H1 (cell line): ENCODE results near the gene RPL7L1. TPM values are rescaled to one million over a fixed set of nuclear protein-coding genes. Genes with fewer than 3 reads are reported as not detected.

Experiments used
- CTCF ChIA-PET: fragments of 300-600 bp; sonication (Branson Sonifier 250); formaldehyde crosslinking; loops from one replicate; lab custom pipeline; 2021; ENCODE audit not compliant: partially characterized antibody; lab: Charles Lee
- POLR2A ChIA-PET: fragments of 300-600 bp; sonication (Branson Sonifier 250); formaldehyde crosslinking; loops from one replicate; lab custom pipeline; 2021; ENCODE audit warnings: inconsistent platforms; ENCODE audit not compliant: partially characterized antibody; lab: Charles Lee
- DNase-seq, 2 experiments: peaks; one replicate each; pipeline versions ENCODE4 v3.0.0 to v3.0.0-alpha.2; 2010 to 2022; ENCODE audit warnings: low spot score in 2 of 2, low read depth in 1 of 2, mixed read lengths in 1 of 2
- FAIRE-seq: peaks from 2 replicates; lab custom pipeline; 2011; peaks lifted over from hg19 to GRCh38; lab: Jason Lieb, UNC
- H2AFZ ChIP-seq: 2 replicates; pipeline ENCODE4 v1.8.1; 2012; ENCODE audit warnings: low read length, inconsistent platforms
- H2AK5ac ChIP-seq: 2 replicates; pipeline ENCODE4 v1.6.1; 2013; ENCODE audit warnings: low read depth, low read length
- H2BK120ac ChIP-seq: replicated peaks from 2 replicates; pipeline ENCODE3; 2013; ENCODE audit warnings: low read depth, low read length, inconsistent platforms
- H2BK12ac ChIP-seq: 2 replicates; pipeline ENCODE4 v1.6.1; 2013; ENCODE audit warnings: low read depth, low read length
- H2BK15ac ChIP-seq: 2 replicates; pipeline ENCODE4 v1.6.1; 2013; ENCODE audit warnings: low read length
- H2BK20ac ChIP-seq: 2 replicates; pipeline ENCODE4 v1.6.1; 2013; ENCODE audit warnings: low read length
- H2BK5ac ChIP-seq: 2 replicates; pipeline ENCODE4 v1.6.1; 2013; ENCODE audit warnings: low read depth, low read length
- H3K14ac ChIP-seq: 2 replicates; pipeline ENCODE4 v1.6.1; 2013; ENCODE audit warnings: inconsistent platforms; ENCODE audit not compliant: insufficient read length
- H3K18ac ChIP-seq: 2 replicates; pipeline ENCODE4 v1.6.1; 2013; ENCODE audit warnings: low read length; ENCODE audit errors: extremely low read depth
- H3K23ac ChIP-seq: 2 replicates; pipeline ENCODE4 v1.6.1; 2013; ENCODE audit warnings: inconsistent platforms; ENCODE audit not compliant: insufficient read length
- H3K23me2 ChIP-seq: 2 replicates; pipeline ENCODE4 v1.6.1; 2013; ENCODE audit warnings: low read depth, low read length
- H3K27ac ChIP-seq: 2 replicates; pipeline ENCODE4 v1.6.1; 2011; ENCODE audit warnings: low read depth, low read length, inconsistent platforms
- H3K27me3 ChIP-seq, 4 experiments: replicated peaks in 1 of 4; 1 replicate in 1 of 4; 2 replicates in 3 of 4; pipeline versions ENCODE4 v1.6.1 to v1.8.1; 2011 to 2013; ENCODE audit warnings: low read length in 3 of 4, mild to moderate bottlenecking in 3 of 4, inconsistent platforms in 2 of 4, mixed read lengths in 2 of 4, moderate library complexity in 1 of 4; ENCODE audit not compliant: control insufficient read depth in 3 of 4, insufficient read depth in 3 of 4; ENCODE audit errors: extremely low read depth in 1 of 4
- H3K36me3 ChIP-seq, 4 experiments: 2 replicates each; pipeline versions ENCODE4 v1.6.1 to v1.8.1; 2011 to 2013; ENCODE audit warnings: mild to moderate bottlenecking in 4 of 4, low read length in 3 of 4, moderate library complexity in 2 of 4, control low read depth in 1 of 4, inconsistent platforms in 1 of 4; ENCODE audit not compliant: insufficient read depth in 4 of 4, control insufficient read depth in 2 of 4
- H3K4ac ChIP-seq: replicated peaks from 2 replicates; pipeline ENCODE3; 2013; ENCODE audit warnings: low read length, low read depth, mixed read lengths, inconsistent platforms; ENCODE audit not compliant: insufficient read length
- H3K4me1 ChIP-seq, 4 experiments: replicated peaks in 1 of 4; 1 replicate in 1 of 4; 2 replicates in 3 of 4; pipeline versions ENCODE4 v1.6.1 to v1.8.1; 2011 to 2013; ENCODE audit warnings: low read length in 3 of 4, inconsistent platforms in 2 of 4, mixed read lengths in 1 of 4; ENCODE audit not compliant: insufficient read depth in 4 of 4, control insufficient read depth in 3 of 4
- H3K4me2 ChIP-seq, 2 experiments: 2 replicates each; pipeline versions ENCODE4 v1.6.1 to v1.8.1; 2011 to 2013; ENCODE audit warnings: low read depth in 2 of 2, low read length in 2 of 2, control low read depth in 1 of 2, inconsistent platforms in 1 of 2, mild to moderate bottlenecking in 1 of 2; ENCODE audit not compliant: insufficient read depth in 1 of 2
- H3K4me3 ChIP-seq, 4 experiments: fragments of 200-600, 300-600 bp in 1 of 4; sonication (generic), shearing (Covaris generic), sonication (Bioruptor Twin) in 1 of 4; 2 replicates each; pipeline versions ENCODE4 v1.5.1 to v1.8.1; 2011 to 2016; ENCODE audit warnings: low read length in 4 of 4, low read depth in 3 of 4, control low read depth in 2 of 4, inconsistent platforms in 2 of 4, mild to moderate bottlenecking in 2 of 4, mixed read lengths in 1 of 4, moderate library complexity in 1 of 4; ENCODE audit not compliant: insufficient read depth in 2 of 4; ENCODE audit errors: extremely low read depth in 1 of 4
- H3K56ac ChIP-seq: replicated peaks from 2 replicates; pipeline ENCODE3; 2013; ENCODE audit warnings: low read depth, mild to moderate bottlenecking, mixed read lengths, low read length, inconsistent platforms; ENCODE audit not compliant: insufficient read length
- H3K79me1 ChIP-seq: 2 replicates; pipeline ENCODE4 v1.6.1; 2013; ENCODE audit warnings: low read depth, low read length, control low read depth
- H3K79me2 ChIP-seq, 2 experiments: 2 replicates each; pipeline versions ENCODE4 v1.6.1 to v1.8.1; 2012 to 2013; ENCODE audit warnings: low read length in 2 of 2, mild to moderate bottlenecking in 2 of 2, inconsistent platforms in 1 of 2; ENCODE audit not compliant: insufficient read depth in 2 of 2, control insufficient read depth in 1 of 2
- H3K9ac ChIP-seq, 4 experiments: replicated peaks in 1 of 4; 1 replicate in 1 of 4; 2 replicates in 3 of 4; pipeline versions ENCODE4 v1.6.1 to v1.8.1; 2011 to 2013; ENCODE audit warnings: low read depth in 3 of 4, low read length in 3 of 4, control low read depth in 2 of 4, mild to moderate bottlenecking in 2 of 4, moderate library complexity in 2 of 4, inconsistent platforms in 1 of 4; ENCODE audit errors: extremely low read depth in 1 of 4
- H3K9me3 ChIP-seq, 2 experiments: 2 replicates each; pipeline versions ENCODE4 v1.6.1 to v1.8.1; 2012 to 2013; ENCODE audit warnings: mild to moderate bottlenecking in 2 of 2, moderate library complexity in 2 of 2, control low read depth in 1 of 2, inconsistent platforms in 1 of 2, low read depth in 1 of 2, low read length in 1 of 2, mixed read lengths in 1 of 2; ENCODE audit not compliant: insufficient read depth in 2 of 2
- H4K20me1 ChIP-seq, 2 experiments: replicated peaks in 1 of 2; 2 replicates each; pipeline versions ENCODE3 to v1.8.1; 2011 to 2013; ENCODE audit warnings: inconsistent platforms in 2 of 2, low read length in 2 of 2, mild to moderate bottlenecking in 1 of 2; ENCODE audit not compliant: insufficient read depth in 2 of 2, control insufficient read depth in 1 of 2
- H4K5ac ChIP-seq: 2 replicates; pipeline ENCODE4 v1.6.1; 2013; ENCODE audit warnings: low read length, low read depth, mixed read lengths, inconsistent platforms; ENCODE audit not compliant: insufficient read length
- H4K8ac ChIP-seq: 2 replicates; pipeline ENCODE4 v1.8.0; 2013; ENCODE audit warnings: mild to moderate bottlenecking, moderate library complexity, low read length, inconsistent platforms; ENCODE audit not compliant: insufficient read depth; ENCODE audit errors: extremely low read depth
- H4K91ac ChIP-seq: replicated peaks from 2 replicates; pipeline ENCODE3; 2013; ENCODE audit warnings: low read length, mixed read lengths, inconsistent platforms; ENCODE audit not compliant: insufficient read length
- MAX ChIP-seq: IDR thresholded peaks from 2 replicates; pipeline ENCODE4 v1.6.1; 2012; ENCODE audit warnings: inconsistent platforms
- POU5F1 ChIP-seq: IDR thresholded peaks from 2 replicates; pipeline ENCODE4 v1.6.1; 2011; ENCODE audit warnings: low read depth, mild to moderate bottlenecking, low read length, moderate library complexity
- WGBS, 2 experiments: shearing (Covaris generic) in 1 of 2; methylation state at CpG; one replicate each; pipeline versions ENCODE4 v1.1.6 to v1.1.7; 2013 to 2015; ENCODE audit warnings: low lambda C conversion rate in 2 of 2, mixed read lengths in 2 of 2, inconsistent platforms in 1 of 2, low coverage in 1 of 2, missing lambda C conversion rate in 1 of 2; ENCODE audit not compliant: insufficient replicate concordance in 2 of 2, insufficient coverage in 1 of 2, insufficient read length in 1 of 2; ENCODE audit errors: extremely low coverage in 1 of 2, missing lambda C conversion rate in 1 of 2; 5-methylcytosine and 5-hydroxymethylcytosine counted together
- polyA plus RNA-seq, 7 experiments: library from polyadenylated mRNA; depleted of rRNA in 3 of 7; stranded (reverse) in 5 of 7; unstranded in 2 of 7; fragments of >200 nt in 5 of 7; fragments of 200-250 nt in 2 of 7; gene quantifications; 1 replicate in 5 of 7; 2 replicates in 1 of 7; 4 replicates in 1 of 7; pipeline versions ENCODE4 v1.2.1 to v1.2.3, GENCODE V29; 2011 to 2013; ENCODE audit warnings: missing spikeins in 2 of 7, mixed read lengths in 2 of 7
- total RNA-seq: library from RNA; stranded (reverse); fragmentation: NEBNext Ultra II Directional; extraction: Animal tissue kit (Norgen Biotek cat#: 25700); gene quantifications from 2 replicates; pipeline ENCODE4 v1.2.1, GENCODE V29; 2021

The RPL7L1 gene
- total and polyA plus RNA-seq, 2 of the 8 experiments (the other 6 are each of a cell fraction or from before 2014, with no cell fraction given) = 31.0 to 117 TPM

GRCh38 chr6:42916288-42916687, 36.9 kb downstream of the RPL7L1 start:
- no peak overlapping the region for H3K18ac ChIP-seq
- H3K27ac ChIP-seq = no peak overlapping the region
- H2BK12ac ChIP-seq = no peak overlapping the region
- H2AFZ ChIP-seq = no peak overlapping the region
- H3K56ac ChIP-seq = no peak overlapping the region
- no peak overlapping the region for H3K4me3 ChIP-seq
- H2BK5ac ChIP-seq = no peak overlapping the region
- H3K79me2 ChIP-seq = no peaks in the 10 kb centered on the region
- no peak overlapping the region for H3K4me2 ChIP-seq
- peaks cover 1% of the 10 kb centered on the region; the same call in 1 of the 2 replicates for H3K23me2 ChIP-seq
- H2BK120ac ChIP-seq = no peak overlapping the region
- no peaks in the 10 kb centered on the region for H3K27me3 ChIP-seq
- H3K14ac ChIP-seq = no peak overlapping the region
- WGBS, 2 experiments = 89% methylated on average over 1 of the region's 1 CpG; no CpG with 5 or more reads in 1 of the 2 experiments
- no peak overlapping the region for H4K8ac ChIP-seq
- no peak overlapping the region for H2AK5ac ChIP-seq
- H3K4ac ChIP-seq = no peak overlapping the region
- H3K4me1 ChIP-seq = no peaks in the 10 kb centered on the region
- no peak overlapping the region for H2BK20ac ChIP-seq
- H3K79me1 ChIP-seq = no peaks in the 10 kb centered on the region
- no peaks in the 10 kb centered on the region for H3K9me3 ChIP-seq
- H4K5ac ChIP-seq = no peak overlapping the region
- H4K20me1 ChIP-seq = no peaks in the 10 kb centered on the region
- no peak for DNase-seq
- ChIA-PET POLR2A (interaction anchor here (1.1 to 7.4 kb wide), 2 partner anchors 11 to 63 kb away, joined by 3 to 81 read pairs; partner anchors contain the start of genes CNPY3 and PEX6), CTCF (interaction anchor here (0.8 kb wide), 1 partner anchor 44 kb away, joined by 3 read pairs; the partner anchor contains the start of gene GNMT)
- TF ChIP-seq MAX (no peak), POU5F1 (no peak)
- H3K23ac ChIP-seq = no peak overlapping the region
- no peaks in the 10 kb centered on the region for H3K36me3 ChIP-seq
- no peak overlapping the region for H3K9ac ChIP-seq
- no peak overlapping the region for H2BK15ac ChIP-seq
- H4K91ac ChIP-seq = no peak overlapping the region
- FAIRE-seq = no peak
